MM.1S (cell line): ENCODE data around the gene OR51B4.

Experiments
- DNase-seq: peaks from one replicate; pipeline ENCODE4 v3.0.0-alpha.2; 2015
- H2AFZ ChIP-seq: fragments of 300-600 bp; sonication (generic); 2 replicates; pipeline ENCODE4 v1.6.0; 2016; ENCODE audit warnings: antibody characterized with exemption, low read length
- H3F3A ChIP-seq: fragments of 300-600 bp; sonication (generic); 2 replicates; pipeline ENCODE4 v1.6.1; 2016; ENCODE audit warnings: mild to moderate bottlenecking, antibody characterized with exemption, low read length, moderate library complexity, mixed read lengths; ENCODE audit not compliant: insufficient read depth
- H3K27ac ChIP-seq: fragments of 300-600 bp; sonication (generic); 2 replicates; pipeline ENCODE4 v1.5.1; 2016; ENCODE audit warnings: mild to moderate bottlenecking, low read length
- H3K27me3 ChIP-seq: fragments of 300-600 bp; sonication (generic); replicated peaks from 2 replicates; pipeline ENCODE4 v1.6.0; 2016; ENCODE audit warnings: low read length; ENCODE audit not compliant: insufficient read depth
- H3K36me3 ChIP-seq: fragments of 300-600 bp; sonication (generic); replicated peaks from 2 replicates; pipeline ENCODE4 v1.6.1; 2016; ENCODE audit warnings: mild to moderate bottlenecking, low read length, mixed read lengths; ENCODE audit not compliant: insufficient read depth
- H3K4me1 ChIP-seq: fragments of 300-600 bp; sonication (generic); 2 replicates; pipeline ENCODE4 v1.6.1; 2016; ENCODE audit warnings: low read length, mixed read lengths
- H3K4me2 ChIP-seq: fragments of 300-600 bp; sonication (generic); 2 replicates; pipeline ENCODE4 v1.6.0; 2016; ENCODE audit warnings: low read depth, low read length
- H3K4me3 ChIP-seq: fragments of 300-600 bp; sonication (generic); 2 replicates; pipeline ENCODE4 v1.5.1; 2016; ENCODE audit warnings: low read length, mixed read lengths
- H3K79me2 ChIP-seq: fragments of 300-600 bp; sonication (generic); 2 replicates; pipeline ENCODE4 v1.6.1; 2016; ENCODE audit warnings: mixed run types, low read length, mixed read lengths
- H3K9ac ChIP-seq: fragments of 300-600 bp; sonication (generic); 2 replicates; pipeline ENCODE4 v1.6.1; 2016; ENCODE audit warnings: low read length, mixed read lengths
- H3K9me2 ChIP-seq: fragments of 300-600 bp; sonication (generic); replicated peaks from 2 replicates; pipeline ENCODE4 v1.6.1; 2016; ENCODE audit warnings: mild to moderate bottlenecking, low read length, mixed read lengths; ENCODE audit not compliant: insufficient read depth
- H3K9me3 ChIP-seq: fragments of 300-600 bp; sonication (generic); replicated peaks from 2 replicates; pipeline ENCODE4 v1.6.1; 2016; ENCODE audit warnings: mild to moderate bottlenecking, low read length, mixed read lengths; ENCODE audit not compliant: insufficient read depth
- H4K20me1 ChIP-seq: fragments of 300-600 bp; sonication (generic); 2 replicates; pipeline ENCODE4 v1.6.1; 2016; ENCODE audit warnings: mild to moderate bottlenecking, low read length, moderate library complexity, mixed read lengths; ENCODE audit not compliant: insufficient read depth
- CTCF ChIP-seq: fragments of 300-600 bp; sonication (generic); IDR thresholded peaks from 2 replicates; pipeline ENCODE4 v1.5.1; 2016; ENCODE audit warnings: antibody characterized with exemption, low read length, mixed read lengths
- EZH2 ChIP-seq: fragments of 300-600 bp; sonication (generic); optimal IDR thresholded peaks from 2 replicates; pipeline ENCODE3; 2017; ENCODE audit warnings: low read depth, mild to moderate bottlenecking, antibody characterized with exemption, low read length, mixed read lengths
- EZH2phosphoT487 ChIP-seq: fragments of 300-600 bp; sonication (generic); IDR thresholded peaks from 2 replicates; pipeline ENCODE4 v1.6.1; 2018; ENCODE audit warnings: antibody characterized with exemption, low read length

The OR51B4 gene

GRCh38 chr11:5301846-5302245, at the start of gene OR51B4:
OR51B4 (minus strand) TSS chr11:5301946; CDS start chr11:5301946, 0 bp downstream.
- Histone ChIP-seq H3K9me2 (no peaks in the 10 kb centered on the region), H3K27ac (no peak within 1 kb of the TSS), H3K9me3 (no peaks in the 10 kb centered on the region), H3K4me3 (no peak within 1 kb of the TSS), H3K36me3 (no peaks in the 10 kb centered on the region), H4K20me1 (no peaks in the 10 kb centered on the region), H2AFZ (no peak within 1 kb of the TSS), H3K4me1 (no peaks in the 10 kb centered on the region), H3F3A (no peaks in the 10 kb centered on the region), H3K4me2 (no peak within 1 kb of the TSS), H3K9ac (no peak within 1 kb of the TSS), H3K79me2 (no peaks in the 10 kb centered on the region), H3K27me3 (no peaks in the 10 kb centered on the region)
- TF ChIP-seq EZH2 = no peak
- no peak for TF ChIP-seq EZH2phosphoT487
- TF ChIP-seq CTCF = no peak
- no peak for DNase-seq

DNA sequence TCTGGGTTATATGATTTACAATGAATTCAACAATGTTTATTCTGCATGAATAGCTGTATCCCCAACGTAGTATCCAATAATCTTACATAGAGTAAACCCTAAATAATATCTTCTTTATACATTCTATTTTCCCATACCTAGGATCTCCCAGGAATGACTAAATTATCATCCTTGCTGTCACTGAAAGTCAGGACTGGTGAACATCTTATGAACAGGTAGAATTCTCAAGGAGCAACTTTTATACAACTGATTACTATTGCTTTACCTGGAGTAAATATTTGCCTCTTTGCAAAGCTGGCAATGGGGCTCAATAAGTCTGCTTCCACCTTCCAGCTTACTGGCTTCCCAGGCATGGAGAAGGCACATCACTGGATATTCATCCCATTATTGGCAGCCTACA, 49.5 kb upstream of the OR51B4 start, which contains the start of gene OR51B6:
Gene OR51B6 (plus strand): TSS at position 301 of the 400 bp plus-strand sequence. CDS start 0 bp downstream, at position 301.
- no peak within 1 kb of the TSS for H3K4me3 ChIP-seq
- no peak within 1 kb of the TSS for H2AFZ ChIP-seq
- no peaks in the 10 kb centered on the region for H3K27me3 ChIP-seq
- DNase-seq = no peak
- TF ChIP-seq EZH2 = no peak
- no peak for TF ChIP-seq CTCF
- TF ChIP-seq EZH2phosphoT487 = no peak
- no peak within 1 kb of the TSS for H3K27ac ChIP-seq
- no peaks in the 10 kb centered on the region for H3K36me3 ChIP-seq
- H3K79me2 ChIP-seq = no peaks in the 10 kb centered on the region
- H3K9me2 ChIP-seq = no peaks in the 10 kb centered on the region
- no peaks in the 10 kb centered on the region for H3K9me3 ChIP-seq
- no peaks in the 10 kb centered on the region for H3K4me1 ChIP-seq
- H3K4me2 ChIP-seq = no peak within 1 kb of the TSS
- H3F3A ChIP-seq = no peaks in the 10 kb centered on the region
- no peak within 1 kb of the TSS for H3K9ac ChIP-seq
- H4K20me1 ChIP-seq = no peaks in the 10 kb centered on the region

DNA sequence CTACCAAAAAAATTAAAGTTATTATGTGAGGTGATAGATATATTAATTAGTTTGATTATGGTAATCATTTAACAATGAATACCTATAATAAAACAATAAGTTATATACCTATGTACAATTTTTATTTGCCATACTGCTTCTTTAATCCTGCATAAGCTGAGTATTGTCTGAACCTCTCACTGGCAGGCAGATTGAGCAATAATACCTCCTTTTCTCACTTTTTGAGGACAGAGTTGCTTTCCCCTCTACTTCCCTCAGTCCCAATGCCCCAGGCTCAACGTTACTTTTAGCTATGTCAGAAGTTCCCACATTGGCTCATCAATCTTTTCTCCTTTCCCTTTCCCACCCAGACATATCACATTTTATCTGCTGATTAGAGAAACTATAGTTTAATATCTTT, 47.8 kb upstream of the OR51B4 start:
- no peaks in the 10 kb centered on the region for H3K36me3 ChIP-seq
- no peak overlapping the region for H3K4me2 ChIP-seq
- H3K27me3 ChIP-seq = no peaks in the 10 kb centered on the region
- H3K9me3 ChIP-seq = no peaks in the 10 kb centered on the region
- TF ChIP-seq EZH2phosphoT487 (no peak), CTCF (no peak), EZH2 (no peak)
- no peaks in the 10 kb centered on the region for H3K79me2 ChIP-seq
- DNase-seq = no peak
- H4K20me1 ChIP-seq = no peaks in the 10 kb centered on the region
- no peak overlapping the region for H3K4me3 ChIP-seq
- no peaks in the 10 kb centered on the region for H3K4me1 ChIP-seq
- H2AFZ ChIP-seq = no peak overlapping the region
- no peaks in the 10 kb centered on the region for H3F3A ChIP-seq
- H3K9ac ChIP-seq = no peak overlapping the region
- no peak overlapping the region for H3K27ac ChIP-seq
- no peaks in the 10 kb centered on the region for H3K9me2 ChIP-seq
